CD14-positive monocyte (primary cell): Measurements from ENCODE around the gene GID8. TPM values are rescaled to one million over a fixed set of nuclear protein-coding genes. Genes with fewer than 3 reads are reported as not detected.

Experiments
- DNase-seq, 3 donors: peaks; one replicate each; pipeline ENCODE4 v3.0.0-alpha.2; 2011 to 2022
- H2AFZ ChIP-seq: 2 replicates; pipeline ENCODE4 v1.6.0; 2012; ENCODE audit warnings: mild to moderate bottlenecking, low read depth, low read length, inconsistent platforms; ENCODE audit not compliant: insufficient read depth, poor library complexity, severe bottlenecking
- H3K27ac ChIP-seq, 2 donors: 1 replicate in 1 of 2; 2 replicates in 1 of 2; pipeline ENCODE4 v1.5.1; 2012 to 2013; ENCODE audit warnings: low read length in 2 of 2, control low read depth in 1 of 2, inconsistent platforms in 1 of 2, low read depth in 1 of 2, mild to moderate bottlenecking in 1 of 2
- H3K27me3 ChIP-seq, 2 donors: one replicate each; pipeline versions ENCODE4 v1.6.0 to v1.6.1; 2011 to 2013; ENCODE audit warnings: low read length in 2 of 2; ENCODE audit not compliant: control insufficient read depth in 2 of 2, insufficient read depth in 2 of 2
- H3K36me3 ChIP-seq, 2 donors: replicated peaks in 1 of 2; 1 replicate in 1 of 2; 2 replicates in 1 of 2; pipeline versions ENCODE4 v1.5.1 to v1.6.1; 2012 to 2013; ENCODE audit warnings: low read length in 2 of 2, control low read depth in 1 of 2, inconsistent platforms in 1 of 2, mild to moderate bottlenecking in 1 of 2; ENCODE audit not compliant: insufficient read depth in 2 of 2, control insufficient read depth in 1 of 2
- H3K4me1 ChIP-seq, 2 donors: 1 replicate in 1 of 2; 2 replicates in 1 of 2; pipeline versions ENCODE4 v1.5.1 to v1.6.1; 2012 to 2013; ENCODE audit warnings: low read length in 2 of 2, control low read depth in 1 of 2, inconsistent platforms in 1 of 2, mild to moderate bottlenecking in 1 of 2, moderate library complexity in 1 of 2; ENCODE audit not compliant: insufficient read depth in 2 of 2, control insufficient read depth in 1 of 2
- H3K4me2 ChIP-seq: replicated peaks from 2 replicates; pipeline ENCODE3; 2012; ENCODE audit warnings: low read length, moderate library complexity, mild to moderate bottlenecking; ENCODE audit not compliant: poor library complexity, severe bottlenecking; ENCODE audit errors: extremely low read depth
- H3K4me3 ChIP-seq, 3 experiments: fragments of 200-600 bp in 1 of 3; sonication (generic) in 1 of 3; replicated peaks in 1 of 3; 1 replicate in 2 of 3; 2 replicates in 1 of 3; pipeline ENCODE4 v1.5.1; 2011 to 2013; ENCODE audit warnings: low read length in 3 of 3, mild to moderate bottlenecking in 3 of 3, control low read depth in 2 of 3, low read depth in 2 of 3, inconsistent platforms in 1 of 3, moderate library complexity in 1 of 3
- H3K79me2 ChIP-seq: 2 replicates; pipeline ENCODE4 v1.6.0; 2012; ENCODE audit warnings: mild to moderate bottlenecking, control low read depth, inconsistent platforms, low read length, moderate library complexity; ENCODE audit not compliant: insufficient read depth
- H3K9ac ChIP-seq: 2 replicates; pipeline ENCODE4 v1.6.0; 2017; ENCODE audit warnings: low read length, mild to moderate bottlenecking; ENCODE audit not compliant: insufficient read depth, poor library complexity, severe bottlenecking
- H3K9me3 ChIP-seq, 2 donors: replicated peaks in 1 of 2; 1 replicate in 1 of 2; 2 replicates in 1 of 2; pipeline versions ENCODE4 v1.5.1 to v1.6.1; 2012 to 2013; ENCODE audit warnings: low read length in 2 of 2, control low read depth in 1 of 2; ENCODE audit not compliant: control insufficient read depth in 1 of 2, insufficient read depth in 1 of 2
- H4K20me1 ChIP-seq: 2 replicates; pipeline ENCODE4 v1.6.0; 2012; ENCODE audit warnings: mild to moderate bottlenecking, low read length, control low read depth, moderate library complexity; ENCODE audit not compliant: insufficient read depth
- H3K27ac Mint-ChIP-seq, 7 donors: one replicate each; pipeline ENCODE4 v1.8.0; 2020; ENCODE audit warnings: mild to moderate bottlenecking in 7 of 7, mixed read lengths in 7 of 7, moderate library complexity in 6 of 7, inconsistent platforms in 2 of 7
- H3K27me3 Mint-ChIP-seq, 3 donors: one replicate each; pipeline ENCODE4 v1.8.0; 2021 to 2022; ENCODE audit warnings: low read depth in 3 of 3, mild to moderate bottlenecking in 3 of 3, mixed read lengths in 3 of 3, moderate library complexity in 3 of 3, inconsistent platforms in 1 of 3
- H3K36me3 Mint-ChIP-seq, 2 donors: one replicate each; pipeline ENCODE4 v1.8.0; 2020; ENCODE audit warnings: mixed read lengths in 2 of 2, inconsistent platforms in 1 of 2, mild to moderate bottlenecking in 1 of 2
- H3K4me1 Mint-ChIP-seq: one replicate; pipeline ENCODE4 v1.8.0; 2020; ENCODE audit warnings: mild to moderate bottlenecking, mixed read lengths
- H3K4me3 Mint-ChIP-seq, 2 donors: one replicate each; pipeline ENCODE4 v1.8.0; 2020; ENCODE audit warnings: mild to moderate bottlenecking in 2 of 2, mixed read lengths in 2 of 2, moderate library complexity in 1 of 2
- H3K9me3 Mint-ChIP-seq, 7 donors: one replicate each; pipeline ENCODE4 v1.8.0; 2020 to 2022; ENCODE audit warnings: mixed read lengths in 7 of 7, mild to moderate bottlenecking in 6 of 7, moderate library complexity in 6 of 7, inconsistent platforms in 2 of 7
- WGBS: methylation state at CpG from one replicate; pipeline ENCODE4 v1.1.5; 2013; ENCODE audit warnings: missing lambda C conversion rate; ENCODE audit not compliant: insufficient coverage; 5-methylcytosine and 5-hydroxymethylcytosine counted together
- intact Hi-C, 2 donors: fragments of 100-400 bp; cut with micrococcal nuclease; formaldehyde crosslinking; loops; one replicate each; pipeline versions ENCODE4 v1.15.0 to v1.15.1; 2023
- polyA plus RNA-seq, 3 donors: library from polyadenylated mRNA; depleted of rRNA in 1 of 3; unstranded in 2 of 3; stranded (reverse) in 1 of 3; fragments of 300-500 nt in 2 of 3; fragments of >200 nt in 1 of 3; fragmentation: Illumina TruSeq in 2 of 3; gene quantifications; 1 replicate in 2 of 3; 2 replicates in 1 of 3; pipeline ENCODE4 v1.2.3, GENCODE V29; 2012 to 2021
- TF ChIP-seq, protein P1 (sequence below): fragments of 200-600 bp; IDR thresholded peaks from one replicate; pipeline ENCODE4 v1.8.0; 2022; ENCODE audit warnings: antibody characterized with exemption, mild to moderate bottlenecking

GID8 gene
- polyA plus RNA-seq, 3 donors = 12.4 to 19.7 (median 12.7) TPM

- Mint-ChIP-seq H3K27ac (no peak overlapping the region), H3K4me3 (peak overlapping the region in 1 of 2 donors; percentile 89), H3K9me3 (peaks cover 0 to 13% (median 7%) of the 10 kb centered on the region in 7 donors), H3K27me3 (peaks cover 65 to 86% (median 79%) of the 10 kb centered on the region in 3 donors), H3K36me3 (no peaks in the 10 kb centered on the region), H3K4me1 (peaks cover 17% of the 10 kb centered on the region)
- peaks cover 14 to 71% of the 10 kb centered on the region in 2 donors for H3K27me3 ChIP-seq
- intact Hi-C loops = loop anchor here (1.0 kb wide), 1 partner anchor 36 kb away; no protein-coding TSS in a partner anchor
- H3K4me2 ChIP-seq = peak overlapping the region; percentile 66
- H3K79me2 ChIP-seq = no peaks in the 10 kb centered on the region
- H3K9ac ChIP-seq = no peak overlapping the region
- H3K36me3 ChIP-seq = no peaks in the 10 kb centered on the region
- TF ChIP-seq, protein P1, sequence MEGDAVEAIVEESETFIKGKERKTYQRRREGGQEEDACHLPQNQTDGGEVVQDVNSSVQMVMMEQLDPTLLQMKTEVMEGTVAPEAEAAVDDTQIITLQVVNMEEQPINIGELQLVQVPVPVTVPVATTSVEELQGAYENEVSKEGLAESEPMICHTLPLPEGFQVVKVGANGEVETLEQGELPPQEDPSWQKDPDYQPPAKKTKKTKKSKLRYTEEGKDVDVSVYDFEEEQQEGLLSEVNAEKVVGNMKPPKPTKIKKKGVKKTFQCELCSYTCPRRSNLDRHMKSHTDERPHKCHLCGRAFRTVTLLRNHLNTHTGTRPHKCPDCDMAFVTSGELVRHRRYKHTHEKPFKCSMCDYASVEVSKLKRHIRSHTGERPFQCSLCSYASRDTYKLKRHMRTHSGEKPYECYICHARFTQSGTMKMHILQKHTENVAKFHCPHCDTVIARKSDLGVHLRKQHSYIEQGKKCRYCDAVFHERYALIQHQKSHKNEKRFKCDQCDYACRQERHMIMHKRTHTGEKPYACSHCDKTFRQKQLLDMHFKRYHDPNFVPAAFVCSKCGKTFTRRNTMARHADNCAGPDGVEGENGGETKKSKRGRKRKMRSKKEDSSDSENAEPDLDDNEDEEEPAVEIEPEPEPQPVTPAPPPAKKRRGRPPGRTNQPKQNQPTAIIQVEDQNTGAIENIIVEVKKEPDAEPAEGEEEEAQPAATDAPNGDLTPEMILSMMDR = no peak
- no peaks in the 10 kb centered on the region for H4K20me1 ChIP-seq
- peak overlapping the region in 1 of 3 experiments; percentile 38 for H3K4me3 ChIP-seq
- peaks cover 0 to 3% of the 10 kb centered on the region in 2 donors for H3K9me3 ChIP-seq
- peak overlapping the region; percentile 57 for H2AFZ ChIP-seq
- peaks cover 14 to 16% of the 10 kb centered on the region in 2 donors for H3K4me1 ChIP-seq
- H3K27ac ChIP-seq = no peak overlapping the region
- DNase-seq = no peak
- 22% methylated on average over 37 of the region's 48 CpGs for WGBS
Measured at GRCh38 chr20:62972845-62973745, 35.1 kb downstream of the GID8 start.

- H3K36me3 Mint-ChIP-seq = no peaks in the 10 kb centered on the region
- Histone ChIP-seq H2AFZ (no peak overlapping the region), H3K9me3 (peaks cover 2 to 3% of the 10 kb centered on the region in 2 donors), H3K9ac (no peak overlapping the region), H3K27ac (no peak overlapping the region), H3K36me3 (no peaks in the 10 kb centered on the region), H3K4me2 (no peak overlapping the region), H4K20me1 (no peaks in the 10 kb centered on the region), H3K4me3 (no peak overlapping the region), H3K79me2 (no peaks in the 10 kb centered on the region), H3K27me3 (peaks cover 27 to 88% of the 10 kb centered on the region in 2 donors), H3K4me1 (peaks cover 22 to 25% of the 10 kb centered on the region in 2 donors)
- peaks cover 79 to 97% (median 94%) of the 10 kb centered on the region in 3 donors for H3K27me3 Mint-ChIP-seq
- DNase-seq = no peak
- peaks cover 0 to 20% (median 9%) of the 10 kb centered on the region in 7 donors for H3K9me3 Mint-ChIP-seq
- H3K27ac Mint-ChIP-seq = no peak overlapping the region
- intact Hi-C loops = no loop called here
- WGBS = 87% methylated on average over 10 of the region's 10 CpGs
- no peak overlapping the region for H3K4me3 Mint-ChIP-seq
- TF ChIP-seq, protein P1 = no peak
- peaks cover 24% of the 10 kb centered on the region for H3K4me1 Mint-ChIP-seq
Measured at GRCh38 chr20:62975251-62975760, 37.4 kb downstream of the GID8 start.
